GM12891 (cell line): ENCODE data around the gene RAB40AL. TPM values are rescaled to one million over a fixed set of nuclear protein-coding genes. Genes with fewer than 3 reads are reported as not detected.
"Not testable (repeated sequence)": the region's sequence is repeated elsewhere in the genome, so short reads cannot be mapped to it uniquely, and the experiment has no call there.

ENCODE experiments used
- DNase-seq: peaks from one replicate; pipeline ENCODE4 v3.0.0; 2011; ENCODE audit warnings: low spot score; ENCODE audit not compliant: insufficient read length
- FAIRE-seq: peaks from 2 replicates; lab custom pipeline; 2011; peaks lifted over from hg19 to GRCh38; lab: Jason Lieb, UNC
- PAX5 ChIP-seq: IDR thresholded peaks from 2 replicates; pipeline ENCODE4 v1.6.1; 2011; ENCODE audit warnings: low read length, moderate library complexity, mild to moderate bottlenecking; ENCODE audit not compliant: insufficient read depth, severe bottlenecking
- POLR2A ChIP-seq: IDR thresholded peaks from 2 replicates; pipeline ENCODE4 v1.6.1; 2011; ENCODE audit warnings: low read depth, low read length, control low read depth
- POLR2AphosphoS5 ChIP-seq: IDR thresholded peaks from 2 replicates; pipeline ENCODE4 v1.6.1; 2011; ENCODE audit warnings: low read depth, low read length, control low read depth
- POU2F2 ChIP-seq: IDR thresholded peaks from 2 replicates; pipeline ENCODE4 v1.6.1; 2011; ENCODE audit warnings: low read depth, mild to moderate bottlenecking, control low read depth, low read length, moderate library complexity
- SPI1 ChIP-seq: IDR thresholded peaks from 2 replicates; pipeline ENCODE4 v1.6.1; 2011; ENCODE audit warnings: low read depth, low read length, control low read depth
- TAF1 ChIP-seq: IDR thresholded peaks from 2 replicates; pipeline ENCODE4 v1.6.1; 2011; ENCODE audit warnings: low read depth, low read length, control low read depth
- polyA plus RNA-seq: library from polyadenylated mRNA; unstranded; fragments of >200 nt; gene quantifications from one replicate; pipeline ENCODE4 v1.2.1, GENCODE V29; 2012; ENCODE audit warnings: low read depth, missing spikeins, inconsistent platforms; ENCODE audit not compliant: missing spikeins

Gene RAB40AL
- polyA plus RNA-seq: not detected

GRCh38 chrX:102936972-102937371 is at the start of gene RAB40AL:
Gene RAB40AL, plus strand, starts transcription at chrX:102937272. Its CDS starts 47 bp downstream, at chrX:102937319.
- not testable (repeated sequence) for FAIRE-seq, DNase-seq

- no peak for TF ChIP-seq PAX5
- no peak for TF ChIP-seq SPI1
- no peak for TF ChIP-seq POLR2AphosphoS5
- no peak for TF ChIP-seq POLR2A
- no peak for TF ChIP-seq POU2F2
- TF ChIP-seq TAF1: no peak
- FAIRE-seq (no peak), DNase-seq (no peak)
Measured at GRCh38 chrX:102887687-102888086, 49.4 kb upstream of the RAB40AL start.

- no peak for TF ChIP-seq TAF1
- TF ChIP-seq POU2F2: no peak
- no peak for TF ChIP-seq POLR2AphosphoS5
- no peak for TF ChIP-seq SPI1
- no peak for TF ChIP-seq POLR2A
- no peak for TF ChIP-seq PAX5
- FAIRE-seq (no peak), DNase-seq (no peak)
Measured at GRCh38 chrX:102892103-102892502, 45.0 kb upstream of the RAB40AL start.

- FAIRE-seq (peak; percentile 99), DNase-seq (peak; percentile 4)
- TF ChIP-seq POLR2AphosphoS5 (no peak), SPI1 (no peak), POLR2A (no peak), TAF1 (no peak)
Measured at GRCh38 chrX:102899940-102900916, 36.8 kb upstream of the RAB40AL start.

GRCh38 chrX:102902355-102902754 is 34.7 kb upstream of the RAB40AL start:
- DNase-seq (no peak), FAIRE-seq (no peak)
- TF ChIP-seq POLR2A (no peak), PAX5 (no peak), POLR2AphosphoS5 (no peak), TAF1 (no peak), SPI1 (no peak), POU2F2 (no peak)

- DNase-seq: no peak
- no peak for TF ChIP-seq POU2F2
- TF ChIP-seq SPI1: no peak
- no peak for TF ChIP-seq POLR2AphosphoS5
- TF ChIP-seq POLR2A: no peak
- no peak for TF ChIP-seq TAF1
- TF ChIP-seq PAX5: no peak
- FAIRE-seq: no peak
Measured at GRCh38 chrX:102930990-102931756, 5.9 kb upstream of the RAB40AL start.

GRCh38 chrX:102934624-102935023 is 2.4 kb upstream of the RAB40AL start:
- FAIRE-seq (no peak), DNase-seq (peak; percentile 1)
- no peak for TF ChIP-seq PAX5
- TF ChIP-seq POLR2A: no peak
- no peak for TF ChIP-seq POLR2AphosphoS5
- TF ChIP-seq SPI1: no peak
- no peak for TF ChIP-seq POU2F2
- TF ChIP-seq TAF1: no peak

- DNase-seq (no peak), FAIRE-seq (peak; percentile 97)
- TF ChIP-seq PAX5 (no peak), TAF1 (no peak), POU2F2 (no peak), POLR2A (no peak), POLR2AphosphoS5 (no peak), SPI1 (no peak)
Measured at GRCh38 chrX:102950908-102951866, 14.1 kb downstream of the RAB40AL start.

GRCh38 chrX:102957751-102958150 is 20.7 kb downstream of the RAB40AL start:
- TF ChIP-seq TAF1 (no peak), SPI1 (no peak), POLR2AphosphoS5 (no peak), POU2F2 (no peak), POLR2A (no peak), PAX5 (no peak)
- DNase-seq (no peak), FAIRE-seq (no peak)
